ENCODE results near the gene LPO. TPM values are rescaled to one million over a fixed set of nuclear protein-coding genes. Genes with fewer than 3 reads are reported as not detected.

LPO gene
- total RNA-seq, 2 experiments from 2014 or later, result not detected

GRCh38 chr17:58207451-58207850 is 30.9 kb upstream of the LPO start:
- Mint-ChIP-seq H3K4me1 (ENCODE audit: low read depth) (peaks cover 12% of the 10 kb centered on the region), H3K4me3 (no peak overlapping the region), H3K27ac (no peak overlapping the region), H3K27me3 (ENCODE audit: low read depth) (no peaks in the 10 kb centered on the region), H3K9me3 (ENCODE audit: insufficient read depth) (no peaks in the 10 kb centered on the region), H3K36me3 (ENCODE audit: low read depth) (peaks cover 13% of the 10 kb centered on the region)
- no peak for DNase-seq
- ChIA-PET POLR2A (no interaction called here), CTCF (interaction anchor here (0.5 to 1.2 kb wide), 3 partner anchors 42 to 443 kb away, joined by 3 read pairs; no protein-coding TSS in a partner anchor)
- no peak for ATAC-seq

GRCh38 chr17:58208344-58208743 is 30.0 kb upstream of the LPO start:
- POLR2A ChIA-PET, result no interaction called here
- Mint-ChIP-seq H3K4me3 (no peak overlapping the region), H3K36me3 (ENCODE audit: low read depth) (peaks cover 15% of the 10 kb centered on the region), H3K27me3 (ENCODE audit: low read depth) (no peaks in the 10 kb centered on the region), H3K4me1 (ENCODE audit: low read depth) (peaks cover 12% of the 10 kb centered on the region), H3K9me3 (ENCODE audit: insufficient read depth) (no peaks in the 10 kb centered on the region), H3K27ac (no peak overlapping the region)
- CTCF ChIA-PET, result no interaction called here
- no peak for ATAC-seq
- no peak for DNase-seq

- ATAC-seq, result no peak
- H3K4me3 Mint-ChIP-seq, result no peak overlapping the region
- H3K36me3 Mint-ChIP-seq (ENCODE audit: low read depth), result peaks cover 15% of the 10 kb centered on the region
- CTCF ChIA-PET, result interaction anchor here (2.1 kb wide), 1 partner anchor 11 kb away, joined by 8 read pairs; no protein-coding TSS in a partner anchor
- no peak overlapping the region for H3K27ac Mint-ChIP-seq
- no peaks in the 10 kb centered on the region for H3K9me3 Mint-ChIP-seq (ENCODE audit: insufficient read depth)
- H3K27me3 Mint-ChIP-seq (ENCODE audit: low read depth), result no peaks in the 10 kb centered on the region
- POLR2A ChIA-PET, result interaction anchor here (0.6 kb wide), 1 partner anchor 1044 kb away, joined by 4 read pairs; no protein-coding TSS in a partner anchor
- DNase-seq, result no peak
- peaks cover 12% of the 10 kb centered on the region for H3K4me1 Mint-ChIP-seq (ENCODE audit: low read depth)
Measured at GRCh38 chr17:58210922-58211321, 27.5 kb upstream of the LPO start.

- ATAC-seq, result no peak
- Mint-ChIP-seq H3K9me3 (ENCODE audit: insufficient read depth) (no peaks in the 10 kb centered on the region), H3K27ac (no peak overlapping the region), H3K27me3 (ENCODE audit: low read depth) (no peaks in the 10 kb centered on the region), H3K36me3 (ENCODE audit: low read depth) (peaks cover 6% of the 10 kb centered on the region), H3K4me3 (no peak overlapping the region), H3K4me1 (ENCODE audit: low read depth) (peaks cover 28% of the 10 kb centered on the region)
- ChIA-PET CTCF (interaction anchor here (1.9 to 5.2 kb wide), 3 partner anchors 11 to 34 kb away, joined by 4 to 30 read pairs (median 9); no protein-coding TSS in a partner anchor), POLR2A (interaction anchor here (0.5 to 0.7 kb wide), 2 partner anchors 152 to 371 kb away, joined by 3 read pairs; no protein-coding TSS in a partner anchor)
- no peak for DNase-seq
Measured at GRCh38 chr17:58215685-58216084, 22.7 kb upstream of the LPO start.

GRCh38 chr17:58217766-58218165 is 20.6 kb upstream of the LPO start:
- DNase-seq (no peak), ATAC-seq (no peak)
- H3K4me3 Mint-ChIP-seq, result peak overlapping the region; percentile 42
- CTCF ChIA-PET, result interaction anchor here (1.9 to 5.2 kb wide), 2 partner anchors 13 to 17 kb away, joined by 4 to 30 read pairs; no protein-coding TSS in a partner anchor
- H3K27ac Mint-ChIP-seq, result no peak overlapping the region
- H3K9me3 Mint-ChIP-seq (ENCODE audit: insufficient read depth), result no peaks in the 10 kb centered on the region
- peaks cover 2% of the 10 kb centered on the region for H3K36me3 Mint-ChIP-seq (ENCODE audit: low read depth)
- peaks cover 7% of the 10 kb centered on the region for H3K27me3 Mint-ChIP-seq (ENCODE audit: low read depth)
- H3K4me1 Mint-ChIP-seq (ENCODE audit: low read depth), result peaks cover 22% of the 10 kb centered on the region
- POLR2A ChIA-PET, result no interaction called here

- Mint-ChIP-seq H3K4me3 (peak within 1 kb of the TSS; percentile 87), H3K9me3 (ENCODE audit: insufficient read depth) (no peaks in the 10 kb centered on the region), H3K4me1 (ENCODE audit: low read depth) (peaks cover 24% of the 10 kb centered on the region), H3K36me3 (ENCODE audit: low read depth) (no peaks in the 10 kb centered on the region), H3K27me3 (ENCODE audit: low read depth) (peaks cover 11% of the 10 kb centered on the region), H3K27ac (peak within 1 kb of the TSS; percentile 97)
- ATAC-seq (peak; percentile 98), DNase-seq (peak; percentile 97)
- POLR2A ChIA-PET, result interaction anchor here (0.6 to 1.4 kb wide), 8 partner anchors 18 to 413 kb away, joined by 3 to 6 read pairs (median 3); no protein-coding TSS in a partner anchor
- CTCF ChIA-PET, result interaction anchor here (0.9 to 5.2 kb wide), 10 partner anchors 9 to 385 kb away, joined by 3 to 30 read pairs (median 4); partner anchors contain the start of gene LPO
Measured at GRCh38 chr17:58219007-58219788, 19.2 kb upstream of the LPO start, which contains the start of gene MKS1. TSS of gene MKS1 (minus strand) at chr17:58219255. CDS start at chr17:58219230, 25 bp downstream.

- H3K9me3 Mint-ChIP-seq (ENCODE audit: insufficient read depth), result no peaks in the 10 kb centered on the region
- ChIA-PET CTCF (interaction anchor here (1.0 to 5.2 kb wide), 9 partner anchors 9 to 386 kb away, joined by 3 to 30 read pairs (median 4); no protein-coding TSS in a partner anchor), POLR2A (interaction anchor here (0.8 to 1.4 kb wide), 5 partner anchors 18 to 412 kb away, joined by 3 to 6 read pairs (median 3); no protein-coding TSS in a partner anchor)
Measured at GRCh38 chr17:58219789-58220183, 18.6 kb upstream of the LPO start.

GRCh38 chr17:58224315-58224714 is 14.1 kb upstream of the LPO start:
- DNase-seq (no peak), ATAC-seq (no peak)
- no peaks in the 10 kb centered on the region for H3K36me3 Mint-ChIP-seq (ENCODE audit: low read depth)
- H3K4me3 Mint-ChIP-seq, result no peak overlapping the region
- ChIA-PET POLR2A (interaction anchor here (0.6 kb wide), 1 partner anchor 559 kb away, joined by 3 read pairs; no protein-coding TSS in a partner anchor), CTCF (interaction anchor here (1.1 to 4.7 kb wide), 3 partner anchors 24 to 26 kb away, joined by 3 to 24 read pairs (median 5); no protein-coding TSS in a partner anchor)
- H3K27me3 Mint-ChIP-seq (ENCODE audit: low read depth), result peaks cover 28% of the 10 kb centered on the region
- H3K9me3 Mint-ChIP-seq (ENCODE audit: insufficient read depth), result no peaks in the 10 kb centered on the region
- H3K27ac Mint-ChIP-seq, result no peak overlapping the region
- peaks cover 14% of the 10 kb centered on the region for H3K4me1 Mint-ChIP-seq (ENCODE audit: low read depth)

More at GRCh38 chr17:58219789-58220183, 18.6 kb upstream of the LPO start:
- Mint-ChIP-seq H3K4me3 (peak overlapping the region; percentile 87), H3K36me3 (ENCODE audit: low read depth) (no peaks in the 10 kb centered on the region), H3K4me1 (ENCODE audit: low read depth) (peaks cover 28% of the 10 kb centered on the region), H3K27ac (peak overlapping the region; percentile 97), H3K27me3 (ENCODE audit: low read depth) (peaks cover 11% of the 10 kb centered on the region)
- DNase-seq (no peak), ATAC-seq (no peak)

- peaks cover 27% of the 10 kb centered on the region for H3K27me3 Mint-ChIP-seq (ENCODE audit: low read depth)
- ATAC-seq, result no peak
- H3K4me3 Mint-ChIP-seq, result no peak overlapping the region
- no peak overlapping the region for H3K27ac Mint-ChIP-seq
- H3K4me1 Mint-ChIP-seq (ENCODE audit: low read depth), result peaks cover 14% of the 10 kb centered on the region
- DNase-seq, result no peak
- ChIA-PET POLR2A (interaction anchor here (0.5 kb wide), 1 partner anchor 220 kb away, joined by 3 read pairs; no protein-coding TSS in a partner anchor), CTCF (interaction anchor here (1.0 to 4.7 kb wide), 4 partner anchors 8 to 228 kb away, joined by 3 to 24 read pairs (median 4); no protein-coding TSS in a partner anchor)
- H3K9me3 Mint-ChIP-seq (ENCODE audit: insufficient read depth), result no peaks in the 10 kb centered on the region
- H3K36me3 Mint-ChIP-seq (ENCODE audit: low read depth), result no peaks in the 10 kb centered on the region
Measured at GRCh38 chr17:58227733-58228132, 10.7 kb upstream of the LPO start.

- Mint-ChIP-seq H3K27ac (no peak overlapping the region), H3K27me3 (ENCODE audit: low read depth) (peaks cover 24% of the 10 kb centered on the region), H3K9me3 (ENCODE audit: insufficient read depth) (no peaks in the 10 kb centered on the region), H3K4me1 (ENCODE audit: low read depth) (peaks cover 17% of the 10 kb centered on the region), H3K36me3 (ENCODE audit: low read depth) (no peaks in the 10 kb centered on the region), H3K4me3 (no peak overlapping the region)
- POLR2A ChIA-PET, result interaction anchor here (1.0 kb wide), 1 partner anchor 10 kb away, joined by 4 read pairs; the partner anchor contains the start of gene LPO
- ATAC-seq (no peak), DNase-seq (no peak)
- CTCF ChIA-PET, result interaction anchor here (1.1 to 4.7 kb wide), 4 partner anchors 9 to 27 kb away, joined by 4 to 24 read pairs (median 9); no protein-coding TSS in a partner anchor
Measured at GRCh38 chr17:58228679-58229078, 9.7 kb upstream of the LPO start.

- Mint-ChIP-seq H3K4me3 (no peak overlapping the region), H3K27me3 (ENCODE audit: low read depth) (peaks cover 27% of the 10 kb centered on the region), H3K27ac (no peak overlapping the region), H3K36me3 (ENCODE audit: low read depth) (no peaks in the 10 kb centered on the region), H3K4me1 (ENCODE audit: low read depth) (peaks cover 13% of the 10 kb centered on the region), H3K9me3 (ENCODE audit: insufficient read depth) (no peaks in the 10 kb centered on the region)
- ATAC-seq, result no peak
- ChIA-PET CTCF (interaction anchor here (2.9 kb wide), 1 partner anchor 20 kb away, joined by 14 read pairs; no protein-coding TSS in a partner anchor), POLR2A (interaction anchor here (1.0 kb wide), 1 partner anchor 9 kb away, joined by 4 read pairs; the partner anchor contains the start of gene LPO)
- no peak for DNase-seq
Measured at GRCh38 chr17:58229384-58229783, 9.0 kb upstream of the LPO start.
